Measurements from ENCODE around the gene ARNT2. TPM values are rescaled to one million over a fixed set of nuclear protein-coding genes. Genes with fewer than 3 reads are reported as not detected.

The ARNT2 gene
- polyA plus RNA-seq, 1 of the 3 experiments (the other 2 are of a cell fraction) = 17.0 TPM

DNA sequence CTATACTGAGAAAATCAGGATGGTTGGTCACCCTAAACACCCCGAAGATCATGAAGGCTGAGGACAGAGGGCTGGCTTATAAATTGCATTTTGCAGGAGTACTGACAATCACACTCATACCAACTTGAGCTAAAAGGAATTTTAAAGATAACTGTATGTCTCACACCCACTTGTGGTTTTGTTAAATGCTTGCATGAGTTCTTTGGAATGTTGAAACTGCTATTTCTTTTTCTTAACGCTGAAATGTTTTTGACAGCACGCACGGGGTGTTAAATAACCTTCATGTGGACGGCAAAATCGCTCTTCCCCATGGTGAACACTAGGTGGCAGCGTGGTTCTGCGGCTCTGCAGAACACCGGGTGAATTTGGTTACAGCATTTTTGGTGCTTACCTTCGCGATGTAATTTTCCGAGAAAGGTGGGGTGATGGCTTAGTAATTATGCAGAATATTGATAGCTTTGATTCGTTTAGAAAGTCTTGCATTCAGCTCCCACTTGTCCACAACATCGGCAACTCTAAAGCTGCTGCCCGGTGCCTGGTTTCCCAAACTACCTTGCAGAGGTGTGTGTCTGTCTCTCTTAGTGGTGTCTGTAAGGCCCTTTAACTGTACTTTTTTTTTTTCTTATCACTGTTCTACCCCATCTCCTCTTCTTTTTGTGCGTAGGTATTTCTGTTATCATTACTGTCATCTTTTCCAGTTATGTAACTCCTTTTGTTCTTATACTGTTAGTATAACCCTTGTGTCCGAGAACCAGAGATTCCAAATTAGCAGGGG, 51.7 kb downstream of the ARNT2 start (continued):
- TF ChIP-seq SMC3 (IDR thresholded peaks at IDR 0.05; ENCODE audit: low read depth, low read length) (peak; percentile 91), POLR2AphosphoS5 (IDR thresholded peaks at IDR 0.05; ENCODE audit: low read depth, low read length) (peak; percentile 51), ELF1 (IDR thresholded peaks at IDR 0.05) (no peak), NFIC (IDR thresholded peaks at IDR 0.05; ENCODE audit: borderline replicate concordance) (peak; percentile 70; the same call in 1 of the 2 replicates), RXRA (IDR thresholded peaks at IDR 0.05; ENCODE audit: borderline replicate concordance, low read depth) (peak; percentile 69; the same call in 1 of the 2 replicates), GATA2 (CRISPR knock-in tag; IDR thresholded peaks at IDR 0.05) (no peak), NRF1 (IDR thresholded peaks at IDR 0.05; ENCODE audit: low read depth, low read length) (no peak)
- TF ChIP-seq, protein P1, sequence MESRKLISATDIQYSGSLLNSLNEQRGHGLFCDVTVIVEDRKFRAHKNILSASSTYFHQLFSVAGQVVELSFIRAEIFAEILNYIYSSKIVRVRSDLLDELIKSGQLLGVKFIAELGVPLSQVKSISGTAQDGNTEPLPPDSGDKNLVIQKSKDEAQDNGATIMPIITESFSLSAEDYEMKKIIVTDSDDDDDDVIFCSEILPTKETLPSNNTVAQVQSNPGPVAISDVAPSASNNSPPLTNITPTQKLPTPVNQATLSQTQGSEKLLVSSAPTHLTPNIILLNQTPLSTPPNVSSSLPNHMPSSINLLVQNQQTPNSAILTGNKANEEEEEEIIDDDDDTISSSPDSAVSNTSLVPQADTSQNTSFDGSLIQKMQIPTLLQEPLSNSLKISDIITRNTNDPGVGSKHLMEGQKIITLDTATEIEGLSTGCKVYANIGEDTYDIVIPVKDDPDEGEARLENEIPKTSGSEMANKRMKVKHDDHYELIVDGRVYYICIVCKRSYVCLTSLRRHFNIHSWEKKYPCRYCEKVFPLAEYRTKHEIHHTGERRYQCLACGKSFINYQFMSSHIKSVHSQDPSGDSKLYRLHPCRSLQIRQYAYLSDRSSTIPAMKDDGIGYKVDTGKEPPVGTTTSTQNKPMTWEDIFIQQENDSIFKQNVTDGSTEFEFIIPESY (IDR thresholded peaks at IDR 0.05; ENCODE audit: borderline replicate concordance, low read depth) = no peak
- TF ChIP-seq, protein P2, sequence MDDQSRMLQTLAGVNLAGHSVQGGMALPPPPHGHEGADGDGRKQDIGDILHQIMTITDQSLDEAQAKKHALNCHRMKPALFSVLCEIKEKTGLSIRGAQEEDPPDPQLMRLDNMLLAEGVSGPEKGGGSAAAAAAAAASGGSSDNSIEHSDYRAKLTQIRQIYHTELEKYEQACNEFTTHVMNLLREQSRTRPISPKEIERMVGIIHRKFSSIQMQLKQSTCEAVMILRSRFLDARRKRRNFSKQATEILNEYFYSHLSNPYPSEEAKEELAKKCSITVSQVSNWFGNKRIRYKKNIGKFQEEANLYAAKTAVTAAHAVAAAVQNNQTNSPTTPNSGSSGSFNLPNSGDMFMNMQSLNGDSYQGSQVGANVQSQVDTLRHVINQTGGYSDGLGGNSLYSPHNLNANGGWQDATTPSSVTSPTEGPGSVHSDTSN (IDR thresholded peaks at IDR 0.05) = peak; percentile 93

DNA sequence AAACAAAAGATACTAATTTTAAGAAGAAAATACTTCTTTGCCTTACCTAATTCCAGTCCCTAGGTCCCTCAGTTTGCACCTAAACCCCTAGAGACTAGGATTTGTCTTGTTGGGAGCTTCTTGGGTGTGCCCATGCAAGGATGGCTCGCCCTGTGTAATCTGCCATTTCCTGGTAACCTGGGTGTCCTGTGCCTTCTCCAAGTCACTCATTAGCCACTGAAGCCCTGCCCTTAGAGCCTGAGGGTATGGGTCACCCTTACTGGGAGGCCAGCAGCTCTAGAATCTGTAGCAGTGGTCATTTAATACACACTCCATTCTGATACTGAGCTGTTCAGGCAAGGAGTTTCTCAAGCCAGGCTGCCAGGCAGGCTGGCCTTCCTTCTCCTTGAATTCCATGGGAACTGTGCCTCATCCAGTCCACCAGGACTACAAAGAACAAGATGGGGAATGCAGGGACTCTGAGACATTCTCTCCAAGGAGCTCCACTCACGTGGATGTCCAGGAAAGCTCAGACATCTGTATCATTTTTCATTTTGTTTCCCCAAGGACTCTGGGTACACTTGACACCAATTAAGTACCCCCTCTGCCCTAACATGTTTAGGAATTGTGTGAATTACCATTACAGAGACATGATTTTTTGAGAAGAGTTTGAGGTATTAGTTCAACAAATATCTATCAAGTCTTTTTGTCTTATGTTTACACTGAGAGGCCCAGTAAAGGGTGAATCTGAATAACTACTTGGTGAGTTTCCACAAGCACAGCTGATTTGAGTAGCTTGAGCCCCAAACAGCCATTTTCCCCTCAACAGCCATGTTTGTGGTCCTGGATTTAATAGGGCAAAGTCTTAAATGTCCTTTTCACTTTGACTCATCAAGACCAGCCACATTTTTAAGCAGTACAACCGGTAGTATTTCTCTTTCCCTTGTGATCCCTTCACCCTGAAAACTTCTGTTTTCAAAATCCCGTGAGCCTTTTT, 52.6 kb downstream of the ARNT2 start:
- no peak overlapping the region for H3K9ac ChIP-seq
- TF ChIP-seq, protein P1 (IDR thresholded peaks at IDR 0.05; ENCODE audit: borderline replicate concordance, low read depth) = no peak
- TF ChIP-seq NFIC (IDR thresholded peaks at IDR 0.05; ENCODE audit: borderline replicate concordance) (no peak), ELF1 (IDR thresholded peaks at IDR 0.05) (no peak), EZH2phosphoT487 (IDR thresholded peaks at IDR 0.05; ENCODE audit: borderline replicate concordance, low read depth) (no peak), RCOR1 (IDR thresholded peaks at IDR 0.05; ENCODE audit: low read length) (no peak), SMC3 (IDR thresholded peaks at IDR 0.05; ENCODE audit: low read depth, low read length) (no peak), NRF1 (IDR thresholded peaks at IDR 0.05; ENCODE audit: low read depth, low read length) (no peak), RAD21 (IDR thresholded peaks at IDR 0.05; ENCODE audit: low read length) (no peak), RXRA (IDR thresholded peaks at IDR 0.05; ENCODE audit: borderline replicate concordance, low read depth) (no peak)
- TF ChIP-seq, protein P3, sequence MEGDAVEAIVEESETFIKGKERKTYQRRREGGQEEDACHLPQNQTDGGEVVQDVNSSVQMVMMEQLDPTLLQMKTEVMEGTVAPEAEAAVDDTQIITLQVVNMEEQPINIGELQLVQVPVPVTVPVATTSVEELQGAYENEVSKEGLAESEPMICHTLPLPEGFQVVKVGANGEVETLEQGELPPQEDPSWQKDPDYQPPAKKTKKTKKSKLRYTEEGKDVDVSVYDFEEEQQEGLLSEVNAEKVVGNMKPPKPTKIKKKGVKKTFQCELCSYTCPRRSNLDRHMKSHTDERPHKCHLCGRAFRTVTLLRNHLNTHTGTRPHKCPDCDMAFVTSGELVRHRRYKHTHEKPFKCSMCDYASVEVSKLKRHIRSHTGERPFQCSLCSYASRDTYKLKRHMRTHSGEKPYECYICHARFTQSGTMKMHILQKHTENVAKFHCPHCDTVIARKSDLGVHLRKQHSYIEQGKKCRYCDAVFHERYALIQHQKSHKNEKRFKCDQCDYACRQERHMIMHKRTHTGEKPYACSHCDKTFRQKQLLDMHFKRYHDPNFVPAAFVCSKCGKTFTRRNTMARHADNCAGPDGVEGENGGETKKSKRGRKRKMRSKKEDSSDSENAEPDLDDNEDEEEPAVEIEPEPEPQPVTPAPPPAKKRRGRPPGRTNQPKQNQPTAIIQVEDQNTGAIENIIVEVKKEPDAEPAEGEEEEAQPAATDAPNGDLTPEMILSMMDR (IDR thresholded peaks at IDR 0.05) = no peak
- DNase-seq = no peak

More for the DNA sequence above, 52.6 kb downstream of the ARNT2 start:
- WGBS (ENCODE audit: low lambda C conversion rate) = 59% methylated on average over 4 of the region's 4 CpGs
- POLR2A ChIA-PET = no interaction called here
- H2AFZ ChIP-seq (ENCODE audit: low read depth) = no peak overlapping the region
- H3F3A ChIP-seq (replicated peaks; ENCODE audit: insufficient read depth) = peaks cover 8% of the 10 kb centered on the region
- no peak overlapping the region for H3K4me3 ChIP-seq (ENCODE audit: low read depth in 2 of 2, low read length in 1 of 2)
- H4K20me1 ChIP-seq (ENCODE audit: insufficient read depth) = no peaks in the 10 kb centered on the region
- no peaks in the 10 kb centered on the region for H3K9me3 ChIP-seq
- H3K79me2 ChIP-seq (ENCODE audit: insufficient read depth) = no peaks in the 10 kb centered on the region
- no peak overlapping the region for H3K27ac ChIP-seq (ENCODE audit: low read depth in 2 of 2, low read length in 1 of 2)
- CTCF ChIA-PET = interaction anchor here (0.7 to 16.5 kb wide), 43 partner anchors 9 to 809 kb away, joined by 3 to 185 read pairs (median 4); partner anchors contain the start of gene CEMIP
- H3K4me1 ChIP-seq (ENCODE audit: control insufficient read depth in 1 of 2, insufficient read depth in 2 of 2, low read depth in 1 of 2, low read length in 1 of 2) = peaks cover 13 to 15% of the 10 kb centered on the region in 2 experiments; a peak in 3 of 4 replicates
- peaks cover 4 to 5% of the 10 kb centered on the region in 2 experiments for H3K36me3 ChIP-seq (replicated peaks in 1 of 2; ENCODE audit: control insufficient read depth in 1 of 2, insufficient read depth in 2 of 2, low read length in 1 of 2)
- no peaks in the 10 kb centered on the region for H3K27me3 ChIP-seq (ENCODE audit: insufficient read depth)
- H3K4me2 ChIP-seq = no peak overlapping the region
- no peaks in the 10 kb centered on the region for H3K9me2 ChIP-seq
